Coronary artery (tissue), 2 donors: ENCODE results near the gene KBTBD3.

ENCODE experiments used
- DNase-seq: peaks from one replicate; pipeline ENCODE4 v3.0.0-alpha.2; 2017; ENCODE audit warnings: low spot score
- H3K27ac ChIP-seq, 2 donors: fragments of 200-600 bp; sonication (generic); one replicate each; pipeline ENCODE4 v1.5.1; 2016 to 2019
- H3K4me3 ChIP-seq: fragments of 200-600 bp; sonication (generic); 2 replicates; pipeline ENCODE4 v1.5.1; 2016; ENCODE audit warnings: mild to moderate bottlenecking, moderate library complexity
- TF ChIP-seq, protein P1 (sequence below): fragments of 200-600 bp; sonication (generic); IDR thresholded peaks from one replicate; pipeline ENCODE4 v1.5.1; 2019; ENCODE audit warnings: antibody characterized with exemption

Gene KBTBD3

DNA sequence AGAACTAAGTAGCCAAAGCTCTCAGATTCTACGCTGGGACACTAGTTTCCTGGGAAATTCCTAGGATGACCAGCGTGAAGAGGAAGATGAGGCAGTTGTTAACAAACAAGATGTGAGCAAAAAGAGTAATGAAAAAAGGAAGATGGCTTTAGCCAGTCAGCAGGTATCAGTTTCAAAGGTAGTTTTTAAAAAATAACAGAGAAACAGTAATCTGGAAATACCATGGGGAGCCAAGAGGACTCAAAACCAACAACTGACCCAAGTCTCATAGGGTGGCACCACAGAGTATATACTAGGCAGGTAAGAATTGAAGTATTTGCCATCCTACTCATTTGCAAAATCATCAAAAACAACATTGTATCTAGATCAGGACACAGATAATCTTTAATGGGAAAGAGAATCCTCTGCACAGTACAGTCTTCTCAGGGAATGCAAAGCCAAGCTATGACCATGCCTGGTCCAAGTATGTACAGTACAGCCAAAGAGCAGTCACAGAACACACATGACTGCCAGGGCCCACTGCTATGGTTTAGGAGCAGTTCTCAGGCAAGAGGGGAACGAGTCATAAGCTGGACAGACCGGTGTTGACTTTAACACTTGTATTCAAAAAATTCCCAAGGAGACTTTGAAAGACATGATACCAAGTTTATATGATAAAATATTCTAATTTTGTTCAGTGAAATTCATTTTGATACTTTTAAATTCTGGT, 75.7 kb downstream of the KBTBD3 start:
- TF ChIP-seq, protein P1, sequence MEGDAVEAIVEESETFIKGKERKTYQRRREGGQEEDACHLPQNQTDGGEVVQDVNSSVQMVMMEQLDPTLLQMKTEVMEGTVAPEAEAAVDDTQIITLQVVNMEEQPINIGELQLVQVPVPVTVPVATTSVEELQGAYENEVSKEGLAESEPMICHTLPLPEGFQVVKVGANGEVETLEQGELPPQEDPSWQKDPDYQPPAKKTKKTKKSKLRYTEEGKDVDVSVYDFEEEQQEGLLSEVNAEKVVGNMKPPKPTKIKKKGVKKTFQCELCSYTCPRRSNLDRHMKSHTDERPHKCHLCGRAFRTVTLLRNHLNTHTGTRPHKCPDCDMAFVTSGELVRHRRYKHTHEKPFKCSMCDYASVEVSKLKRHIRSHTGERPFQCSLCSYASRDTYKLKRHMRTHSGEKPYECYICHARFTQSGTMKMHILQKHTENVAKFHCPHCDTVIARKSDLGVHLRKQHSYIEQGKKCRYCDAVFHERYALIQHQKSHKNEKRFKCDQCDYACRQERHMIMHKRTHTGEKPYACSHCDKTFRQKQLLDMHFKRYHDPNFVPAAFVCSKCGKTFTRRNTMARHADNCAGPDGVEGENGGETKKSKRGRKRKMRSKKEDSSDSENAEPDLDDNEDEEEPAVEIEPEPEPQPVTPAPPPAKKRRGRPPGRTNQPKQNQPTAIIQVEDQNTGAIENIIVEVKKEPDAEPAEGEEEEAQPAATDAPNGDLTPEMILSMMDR = no peak
- no peak overlapping the region for H3K4me3 ChIP-seq
- H3K27ac ChIP-seq = no peak overlapping the region
- DNase-seq = no peak
